Measurements from ENCODE around the gene JARID2. TPM values are rescaled to one million over a fixed set of nuclear protein-coding genes. Genes with fewer than 3 reads are reported as not detected.

Gene JARID2
- total and polyA plus RNA-seq, 9 of the 15 experiments (the other 6 are each of a cell fraction or from before 2014, with no cell fraction given) = 5.0 to 29.0 (median 15.6) TPM

DNA sequence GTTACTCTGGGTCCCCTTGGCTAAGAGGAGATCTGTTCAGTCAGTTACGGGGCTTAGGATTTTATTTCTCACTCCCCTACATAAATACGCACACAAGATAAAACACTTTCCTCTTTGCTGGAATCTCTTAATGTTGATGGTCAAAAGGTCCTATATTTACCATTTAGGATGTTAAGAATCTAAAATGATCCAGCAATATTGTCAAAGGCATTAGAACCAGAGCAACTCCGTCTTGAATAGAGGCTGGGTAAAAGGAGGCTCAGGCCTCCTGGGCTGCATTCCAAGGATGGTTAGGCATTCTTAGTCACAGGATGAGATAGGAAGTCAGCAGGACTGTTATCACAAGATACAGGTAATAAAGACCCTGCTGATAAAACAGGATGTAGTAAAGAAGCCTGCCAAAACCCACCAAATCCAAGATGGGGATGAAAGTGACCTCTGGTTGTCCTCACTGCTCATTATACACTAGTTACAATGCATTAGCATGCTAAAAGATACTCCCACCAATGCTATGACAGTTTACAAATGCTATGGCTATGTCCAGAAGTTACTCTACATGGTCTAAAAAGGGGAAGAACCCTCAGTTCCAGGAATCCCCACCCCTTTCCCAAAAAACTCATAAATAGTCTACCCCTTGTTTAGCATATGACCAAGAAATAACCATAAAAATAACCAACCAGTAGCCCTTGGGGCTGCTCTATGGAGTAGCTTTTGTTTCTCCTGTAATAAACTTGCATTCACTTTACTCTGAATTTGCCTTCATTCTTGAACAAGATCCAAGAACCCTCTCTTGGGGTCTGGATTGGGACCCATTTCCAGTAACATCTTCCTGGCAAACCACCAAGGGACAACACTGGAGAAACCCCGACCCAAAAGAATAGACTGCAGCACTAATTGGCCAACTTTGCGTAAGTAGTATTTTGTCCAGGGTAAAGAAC is 309.5 kb downstream of the JARID2 start (continued):
- TF ChIP-seq ZNF239 (CRISPR knock-in tag; IDR thresholded peaks at IDR 0.05) (peak; percentile 53), JUND (IDR thresholded peaks at IDR 0.05; ENCODE audit: borderline replicate concordance, low read depth, low read length) (peak; percentile 85), JUND (tag; IDR thresholded peaks at IDR 0.05; ENCODE audit: borderline replicate concordance, low read depth, low read length) (peak; percentile 89; the same call in 2 of the 3 replicates), MAFK (IDR thresholded peaks at IDR 0.05; ENCODE audit: low read length) (no peak), TCF3 (CRISPR knock-in tag; IDR thresholded peaks at IDR 0.05) (peak; percentile 74), MECOM (CRISPR knock-in tag; IDR thresholded peaks at IDR 0.05) (peak; percentile 97), MTA1 (IDR thresholded peaks at IDR 0.05; ENCODE audit: borderline replicate concordance) (0 out of 2 replicates have a peak, but pooled peaks have one; percentile 23), JUN (IDR thresholded peaks at IDR 0.05; ENCODE audit: borderline replicate concordance, low read depth, low read length) (no peak; the same call in 1 of the 2 replicates), JUN (CRISPR knock-in tag; IDR thresholded peaks at IDR 0.05; ENCODE audit: borderline replicate concordance) (no peak), ZNF143 (CRISPR knock-in tag; IDR thresholded peaks at IDR 0.05) (no peak), SRSF3 (IDR thresholded peaks at IDR 0.05; ENCODE audit: insufficient read depth, low read length) (no peak), MTA3 (IDR thresholded peaks at IDR 0.05; ENCODE audit: borderline replicate concordance) (no peak; the same call in 1 of the 2 replicates)
- TF ChIP-seq, protein P1, sequence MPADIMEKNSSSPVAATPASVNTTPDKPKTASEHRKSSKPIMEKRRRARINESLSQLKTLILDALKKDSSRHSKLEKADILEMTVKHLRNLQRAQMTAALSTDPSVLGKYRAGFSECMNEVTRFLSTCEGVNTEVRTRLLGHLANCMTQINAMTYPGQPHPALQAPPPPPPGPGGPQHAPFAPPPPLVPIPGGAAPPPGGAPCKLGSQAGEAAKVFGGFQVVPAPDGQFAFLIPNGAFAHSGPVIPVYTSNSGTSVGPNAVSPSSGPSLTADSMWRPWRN (IDR thresholded peaks at IDR 0.05; ENCODE audit: low read depth) = 0 out of 2 replicates have a peak, but pooled peaks have one; percentile 12
- TF ChIP-seq, protein P2, sequence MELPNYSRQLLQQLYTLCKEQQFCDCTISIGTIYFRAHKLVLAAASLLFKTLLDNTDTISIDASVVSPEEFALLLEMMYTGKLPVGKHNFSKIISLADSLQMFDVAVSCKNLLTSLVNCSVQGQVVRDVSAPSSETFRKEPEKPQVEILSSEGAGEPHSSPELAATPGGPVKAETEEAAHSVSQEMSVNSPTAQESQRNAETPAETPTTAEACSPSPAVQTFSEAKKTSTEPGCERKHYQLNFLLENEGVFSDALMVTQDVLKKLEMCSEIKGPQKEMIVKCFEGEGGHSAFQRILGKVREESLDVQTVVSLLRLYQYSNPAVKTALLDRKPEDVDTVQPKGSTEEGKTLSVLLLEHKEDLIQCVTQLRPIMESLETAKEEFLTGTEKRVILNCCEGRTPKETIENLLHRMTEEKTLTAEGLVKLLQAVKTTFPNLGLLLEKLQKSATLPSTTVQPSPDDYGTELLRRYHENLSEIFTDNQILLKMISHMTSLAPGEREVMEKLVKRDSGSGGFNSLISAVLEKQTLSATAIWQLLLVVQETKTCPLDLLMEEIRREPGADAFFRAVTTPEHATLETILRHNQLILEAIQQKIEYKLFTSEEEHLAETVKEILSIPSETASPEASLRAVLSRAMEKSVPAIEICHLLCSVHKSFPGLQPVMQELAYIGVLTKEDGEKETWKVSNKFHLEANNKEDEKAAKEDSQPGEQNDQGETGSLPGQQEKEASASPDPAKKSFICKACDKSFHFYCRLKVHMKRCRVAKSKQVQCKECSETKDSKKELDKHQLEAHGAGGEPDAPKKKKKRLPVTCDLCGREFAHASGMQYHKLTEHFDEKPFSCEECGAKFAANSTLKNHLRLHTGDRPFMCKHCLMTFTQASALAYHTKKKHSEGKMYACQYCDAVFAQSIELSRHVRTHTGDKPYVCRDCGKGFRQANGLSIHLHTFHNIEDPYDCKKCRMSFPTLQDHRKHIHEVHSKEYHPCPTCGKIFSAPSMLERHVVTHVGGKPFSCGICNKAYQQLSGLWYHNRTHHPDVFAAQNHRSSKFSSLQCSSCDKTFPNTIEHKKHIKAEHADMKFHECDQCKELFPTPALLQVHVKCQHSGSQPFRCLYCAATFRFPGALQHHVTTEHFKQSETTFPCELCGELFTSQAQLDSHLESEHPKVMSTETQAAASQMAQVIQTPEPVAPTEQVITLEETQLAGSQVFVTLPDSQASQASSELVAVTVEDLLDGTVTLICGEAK (IDR thresholded peaks at IDR 0.05) = no peak
- TF ChIP-seq, protein P2 (CRISPR knock-in tag; IDR thresholded peaks at IDR 0.05) = no peak
- TF ChIP-seq, protein P3, sequence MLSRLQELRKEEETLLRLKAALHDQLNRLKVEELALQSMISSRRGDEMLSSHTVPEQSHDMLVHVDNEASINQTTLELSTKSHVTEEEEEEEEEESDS (CRISPR knock-in tag; IDR thresholded peaks at IDR 0.05) = no peak

Measured in K562 (cell line).